HEK293 (cell line): Measurements from ENCODE around the gene EDC3.

ENCODE experiments used
- GLIS1 ChIP-seq: fragments of 450-650 bp; formaldehyde crosslinking; IDR thresholded peaks from 2 replicates; pipeline ENCODE4 v1.5.1; 2016; ENCODE audit warnings: missing biosample characterization, missing genetic modification characterization
- INSM2 ChIP-seq: fragments of 450-650 bp; formaldehyde crosslinking; IDR thresholded peaks from 2 replicates; pipeline ENCODE4 v1.5.1; 2016; ENCODE audit warnings: missing biosample characterization, missing genetic modification characterization
- KLF16 ChIP-seq: fragments of 450-650 bp; formaldehyde crosslinking; IDR thresholded peaks from 2 replicates; pipeline ENCODE4 v1.5.1; 2017; ENCODE audit warnings: missing biosample characterization, missing genetic modification characterization
- MEIS1 ChIP-seq: sonication (generic); formaldehyde crosslinking; IDR thresholded peaks from 2 replicates; pipeline ENCODE4 v1.8.1; 2022; ENCODE audit warnings: missing genetic modification reagents, mild to moderate bottlenecking, borderline replicate concordance
- OVOL3 ChIP-seq: fragments of 450-650 bp; formaldehyde crosslinking; IDR thresholded peaks from 2 replicates; pipeline ENCODE4 v1.5.1; 2016; ENCODE audit warnings: missing biosample characterization, missing genetic modification characterization
- PRDM1 ChIP-seq: fragments of 450-650 bp; formaldehyde crosslinking; IDR thresholded peaks from 2 replicates; pipeline ENCODE4; 2016; ENCODE audit warnings: missing biosample characterization, missing genetic modification characterization
- SCRT2 ChIP-seq: fragments of 450-650 bp; formaldehyde crosslinking; IDR thresholded peaks from 2 replicates; pipeline ENCODE4 v1.5.1; 2016; ENCODE audit warnings: missing biosample characterization, missing genetic modification characterization
- ZBTB10 ChIP-seq: fragments of 450-650 bp; formaldehyde crosslinking; IDR thresholded peaks from 2 replicates; pipeline ENCODE4 v1.5.1; 2016; ENCODE audit warnings: missing biosample characterization, missing genetic modification characterization
- ZBTB26 ChIP-seq: fragments of 450-650 bp; formaldehyde crosslinking; optimal IDR thresholded peaks from 2 replicates; pipeline ENCODE3; 2016; ENCODE audit warnings: missing biosample characterization, mild to moderate bottlenecking, missing genetic modification characterization
- ZBTB44 ChIP-seq: fragments of 450-650 bp; IDR thresholded peaks from 2 replicates; pipeline ENCODE4 v1.5.1; 2018; ENCODE audit warnings: missing biosample characterization, mild to moderate bottlenecking, missing genetic modification characterization
- ZBTB6 ChIP-seq: fragments of 450-650 bp; formaldehyde crosslinking; IDR thresholded peaks from 2 replicates; pipeline ENCODE4 v1.5.1; 2017; ENCODE audit warnings: missing biosample characterization, missing genetic modification characterization
- ZNF10 ChIP-seq: fragments of 450-650 bp; formaldehyde crosslinking; IDR thresholded peaks from 2 replicates; pipeline ENCODE4 v1.5.1; 2017; ENCODE audit warnings: missing biosample characterization, missing genetic modification characterization
- ZNF121 ChIP-seq: fragments of 450-650 bp; formaldehyde crosslinking; IDR thresholded peaks from 2 replicates; pipeline ENCODE4 v1.5.1; 2016; ENCODE audit warnings: missing biosample characterization, missing genetic modification characterization
- ZNF202 ChIP-seq: fragments of 450-650 bp; formaldehyde crosslinking; IDR thresholded peaks from 2 replicates; pipeline ENCODE4 v1.5.1; 2016; ENCODE audit warnings: missing biosample characterization, missing genetic modification characterization, borderline replicate concordance
- ZNF280D ChIP-seq: fragments of 450-650 bp; formaldehyde crosslinking; IDR thresholded peaks from 2 replicates; pipeline ENCODE4 v1.5.1; 2016; ENCODE audit warnings: missing biosample characterization, missing genetic modification characterization
- ZNF341 ChIP-seq: fragments of 450-650 bp; formaldehyde crosslinking; IDR thresholded peaks from 2 replicates; pipeline ENCODE4; 2016; ENCODE audit warnings: low read depth, missing biosample characterization, missing genetic modification characterization
- ZNF350 ChIP-seq: fragments of 450-650 bp; formaldehyde crosslinking; IDR thresholded peaks from 2 replicates; pipeline ENCODE4 v1.5.0; 2017; ENCODE audit warnings: missing biosample characterization, mild to moderate bottlenecking, missing genetic modification characterization
- ZNF362 ChIP-seq: fragments of 450-650 bp; formaldehyde crosslinking; IDR thresholded peaks from 2 replicates; pipeline ENCODE4 v1.5.1; 2016; ENCODE audit warnings: missing biosample characterization, missing genetic modification characterization
- ZNF426 ChIP-seq: fragments of 450-650 bp; formaldehyde crosslinking; IDR thresholded peaks from 2 replicates; pipeline ENCODE4 v1.5.1; 2017; ENCODE audit warnings: missing biosample characterization, missing genetic modification characterization, mild to moderate bottlenecking, inconsistent platforms, moderate library complexity
- ZNF658 ChIP-seq: fragments of 450-650 bp; formaldehyde crosslinking; IDR thresholded peaks from 2 replicates; pipeline ENCODE4; 2016; ENCODE audit warnings: missing biosample characterization, missing genetic modification characterization
- ZNF670 ChIP-seq: fragments of 450-650 bp; formaldehyde crosslinking; IDR thresholded peaks from 2 replicates; pipeline ENCODE4 v1.5.1; 2016; ENCODE audit warnings: missing biosample characterization, missing genetic modification characterization, low read depth
- ZNF704 ChIP-seq: fragments of 450-650 bp; formaldehyde crosslinking; IDR thresholded peaks from 2 replicates; pipeline ENCODE4 v1.5.1; 2016; ENCODE audit warnings: missing biosample characterization, missing genetic modification characterization
- ZXDB ChIP-seq: fragments of 450-650 bp; formaldehyde crosslinking; IDR thresholded peaks from 2 replicates; pipeline ENCODE4 v1.5.1; 2016; ENCODE audit warnings: missing biosample characterization, missing genetic modification characterization
- TF ChIP-seq, protein P1 (sequence below): fragments of 450-650 bp; formaldehyde crosslinking; IDR thresholded peaks from 2 replicates; pipeline ENCODE4 v1.5.1; 2016; ENCODE audit warnings: missing biosample characterization, missing genetic modification characterization

The EDC3 gene

GRCh38 chr15:74695597-74696397 lies at the start of gene EDC3 (continued):
- TF ChIP-seq ZNF280D (tag by site-specific recombination): no peak
- 0 out of 2 replicates have a peak, but pooled peaks have one; percentile 30 for TF ChIP-seq SCRT2 (tag by site-specific recombination)
- TF ChIP-seq ZNF121: no peak
- TF ChIP-seq INSM2 (tag by site-specific recombination): peak; percentile 81
- TF ChIP-seq ZNF426 (tag by site-specific recombination): no peak
- TF ChIP-seq ZNF341 (tag by site-specific recombination): peak; percentile 71; the same call in 1 of the 2 replicates
- TF ChIP-seq ZBTB10 (tag by site-specific recombination): peak; percentile 95
- TF ChIP-seq ZNF362 (tag by site-specific recombination): no peak
- TF ChIP-seq ZNF350 (tag by site-specific recombination): no peak
- no peak for TF ChIP-seq ZNF670
- no peak for TF ChIP-seq ZNF202 (tag by site-specific recombination)
- peak; percentile 38 for TF ChIP-seq ZBTB26
- peak; percentile 96 for TF ChIP-seq ZXDB (tag by site-specific recombination)
- TF ChIP-seq, protein P1, sequence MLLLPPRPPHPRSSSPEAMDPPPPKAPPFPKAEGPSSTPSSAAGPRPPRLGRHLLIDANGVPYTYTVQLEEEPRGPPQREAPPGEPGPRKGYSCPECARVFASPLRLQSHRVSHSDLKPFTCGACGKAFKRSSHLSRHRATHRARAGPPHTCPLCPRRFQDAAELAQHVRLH (tag by site-specific recombination): peak; percentile 94
- TF ChIP-seq ZBTB44: no peak
- no peak for TF ChIP-seq ZNF658 (tag by site-specific recombination)
- TF ChIP-seq OVOL3 (tag by site-specific recombination): no peak
- TF ChIP-seq PRDM1 (tag by site-specific recombination): no peak
- no peak for TF ChIP-seq ZBTB6 (tag by site-specific recombination)
- no peak for TF ChIP-seq ZNF704 (tag by site-specific recombination)
- TF ChIP-seq GLIS1 (tag by site-specific recombination): peak; percentile 50; the same call in 1 of the 2 replicates
- TF ChIP-seq MEIS1 (CRISPR knock-in tag): no peak
- peak; percentile 78; the same call in 1 of the 2 replicates for TF ChIP-seq ZNF10 (tag by site-specific recombination)
- peak; percentile 96 for TF ChIP-seq KLF16 (tag by site-specific recombination)
